Keratinocyte (primary cell): ENCODE data around the gene EHBP1. TPM values are rescaled to one million over a fixed set of nuclear protein-coding genes. Genes with fewer than 3 reads are reported as not detected.

ENCODE experiments used
- DNase-seq: peaks from one replicate; pipeline ENCODE4 v3.0.0-alpha.2; 2011; ENCODE audit warnings: low read depth, missing footprints, low spot score
- FAIRE-seq: peaks from 2 replicates; lab custom pipeline; 2011; peaks lifted over from hg19 to GRCh38; lab: Jason Lieb, UNC
- H2AFZ ChIP-seq: 2 replicates; pipeline ENCODE4 v1.6.0; 2012; ENCODE audit warnings: low read length, control low read depth, inconsistent platforms; ENCODE audit not compliant: control insufficient read depth
- H3K27ac ChIP-seq: 2 replicates; pipeline ENCODE4 v1.5.1; 2011; ENCODE audit warnings: low read length; ENCODE audit not compliant: control insufficient read depth, insufficient read depth
- H3K27me3 ChIP-seq: 3 replicates; pipeline ENCODE4 v1.6.0; 2011; ENCODE audit warnings: low read length; ENCODE audit not compliant: control insufficient read depth, insufficient read depth; ENCODE audit errors: extremely low read depth
- H3K36me3 ChIP-seq, 2 experiments: 2 replicates in 1 of 2; 3 replicates in 1 of 2; pipeline ENCODE4 v1.5.1; 2011; ENCODE audit warnings: low read length in 2 of 2, mild to moderate bottlenecking in 1 of 2; ENCODE audit not compliant: control insufficient read depth in 2 of 2, insufficient read depth in 2 of 2; ENCODE audit errors: extremely low read depth in 1 of 2
- H3K4me1 ChIP-seq: 3 replicates; pipeline ENCODE4 v1.5.1; 2011; ENCODE audit warnings: low read length; ENCODE audit not compliant: control insufficient read depth, insufficient read depth; ENCODE audit errors: extremely low read depth
- H3K4me2 ChIP-seq: 3 replicates; pipeline ENCODE4 v1.6.0; 2011; ENCODE audit warnings: low read depth, low read length; ENCODE audit not compliant: control insufficient read depth, insufficient read depth; ENCODE audit errors: extremely low read depth
- H3K4me3 ChIP-seq, 3 experiments: fragments of 200-600 bp in 1 of 3; sonication (generic) in 1 of 3; 2 replicates in 2 of 3; 3 replicates in 1 of 3; pipeline ENCODE4 v1.5.1; 2011 to 2016; ENCODE audit warnings: low read length in 3 of 3, mild to moderate bottlenecking in 3 of 3, control low read depth in 2 of 3, inconsistent platforms in 1 of 3, low read depth in 1 of 3, mixed read lengths in 1 of 3, mixed run types in 1 of 3, moderate library complexity in 1 of 3; ENCODE audit not compliant: control insufficient read depth in 2 of 3, insufficient read depth in 2 of 3; ENCODE audit errors: extremely low read depth in 1 of 3
- H3K79me2 ChIP-seq: 2 replicates; pipeline ENCODE4 v1.6.0; 2012; ENCODE audit warnings: low read length; ENCODE audit not compliant: control insufficient read depth, insufficient read depth
- H3K9ac ChIP-seq: 3 replicates; pipeline ENCODE4 v1.6.0; 2011; ENCODE audit warnings: low read length; ENCODE audit not compliant: control insufficient read depth, insufficient read depth; ENCODE audit errors: extremely low read depth
- H3K9me1 ChIP-seq: 3 replicates; pipeline ENCODE4 v1.6.0; 2011; ENCODE audit warnings: low read length; ENCODE audit not compliant: control insufficient read depth, insufficient read depth; ENCODE audit errors: extremely low read depth
- H3K9me3 ChIP-seq: 2 replicates; pipeline ENCODE4 v1.5.1; 2012; ENCODE audit warnings: low read depth, low read length; ENCODE audit not compliant: control insufficient read depth
- H4K20me1 ChIP-seq: 3 replicates; pipeline ENCODE4 v1.6.0; 2011; ENCODE audit warnings: low read length; ENCODE audit not compliant: control insufficient read depth, insufficient read depth; ENCODE audit errors: extremely low read depth
- CTCF ChIP-seq, 3 experiments: IDR thresholded peaks in 1 of 3; conservative IDR thresholded peaks in 1 of 3; optimal IDR thresholded peaks in 1 of 3; 2 replicates in 2 of 3; 3 replicates in 1 of 3; pipeline versions ENCODE3 to v1.5.1; 2011; ENCODE audit warnings: low read length in 3 of 3, mild to moderate bottlenecking in 3 of 3, moderate library complexity in 2 of 3, control low read depth in 1 of 3, inconsistent platforms in 1 of 3; ENCODE audit not compliant: insufficient read depth in 2 of 3; ENCODE audit errors: extremely low read depth in 1 of 3
- EZH2 ChIP-seq: IDR thresholded peaks from one replicate; pipeline ENCODE4 v1.6.1; 2012; ENCODE audit warnings: inconsistent platforms, mild to moderate bottlenecking, low read length, moderate library complexity
- dilution Hi-C: fragments of 300-500 bp; cut with MboI; formaldehyde crosslinking; loops from one replicate; pipeline ENCODE4 v1.7.0; 2020; ENCODE audit warnings: low sequenced_read_pairs; ENCODE audit not compliant: extremely low pct_ligation_motif_present
- polyA plus RNA-seq, 5 experiments: library from polyadenylated mRNA; depleted of rRNA in 3 of 5; stranded (reverse) in 3 of 5; stranded (forward) in 1 of 5; unstranded in 1 of 5; fragments of >200 nt; gene quantifications; 1 replicate in 1 of 5; 2 replicates in 3 of 5; 3 replicates in 1 of 5; pipeline versions ENCODE4 v1.2.1 to v1.2.3, GENCODE V29; 2011 to 2012; ENCODE audit warnings: missing spikeins in 2 of 5, low read depth in 1 of 5, low replicate concordance in 1 of 5

The EHBP1 gene
- polyA plus RNA-seq, 1 donor (not counting 4 experiments of a cell fraction or from before 2014, with no cell fraction given) = 59.0 TPM

- Histone ChIP-seq H3K4me1 (peaks cover 9% of the 10 kb centered on the region), H3K36me3 (no peaks in the 10 kb centered on the region), H3K4me2 (no peak overlapping the region), H3K9me3 (no peaks in the 10 kb centered on the region), H3K27ac (no peak overlapping the region), H3K4me3 (no peak overlapping the region), H4K20me1 (no peaks in the 10 kb centered on the region), H3K9ac (no peak overlapping the region), H2AFZ (no peak overlapping the region), H3K27me3 (no peaks in the 10 kb centered on the region), H3K9me1 (no peaks in the 10 kb centered on the region), H3K79me2 (no peaks in the 10 kb centered on the region)
- dilution Hi-C loops = no loop called here
- no peak for DNase-seq
- no peak for FAIRE-seq
- TF ChIP-seq CTCF (optimal IDR thresholded peaks at IDR 0.05 in 1 of 3, IDR thresholded peaks at IDR 0.05 in 1 of 3, conservative IDR thresholded peaks at IDR 0.05 in 1 of 3; ENCODE audit: extremely low read depth in 1 of 3, insufficient read depth in 2 of 3, low read length in 3 of 3) (no peak), EZH2 (no peak)
These were observed 14.3 kb upstream of the EHBP1 start for GRCh38 chr2:62691186-62691585.

GRCh38 chr2:62692225-62692624, 13.3 kb upstream of the EHBP1 start:
- DNase-seq (no peak), FAIRE-seq (peak; percentile 68)

More at GRCh38 chr2:62692225-62692624, 13.3 kb upstream of the EHBP1 start:
- Histone ChIP-seq H3K9me3 (no peaks in the 10 kb centered on the region), H3K4me2 (no peak overlapping the region), H3K4me3 (no peak overlapping the region), H4K20me1 (no peaks in the 10 kb centered on the region), H3K27ac (no peak overlapping the region), H3K9me1 (no peaks in the 10 kb centered on the region), H2AFZ (no peak overlapping the region), H3K79me2 (no peaks in the 10 kb centered on the region), H3K27me3 (no peaks in the 10 kb centered on the region), H3K36me3 (no peaks in the 10 kb centered on the region), H3K4me1 (peaks cover 7% of the 10 kb centered on the region), H3K9ac (no peak overlapping the region)
- TF ChIP-seq EZH2 (no peak), CTCF (optimal IDR thresholded peaks at IDR 0.05 in 1 of 3, IDR thresholded peaks at IDR 0.05 in 1 of 3, conservative IDR thresholded peaks at IDR 0.05 in 1 of 3; ENCODE audit: extremely low read depth in 1 of 3, insufficient read depth in 2 of 3, low read length in 3 of 3) (no peak)
- dilution Hi-C loops = no loop called here
